ENCODE measurements around the gene CUX1. TPM values are rescaled to one million over a fixed set of nuclear protein-coding genes. Genes with fewer than 3 reads are reported as not detected.

CUX1 gene, protein sequence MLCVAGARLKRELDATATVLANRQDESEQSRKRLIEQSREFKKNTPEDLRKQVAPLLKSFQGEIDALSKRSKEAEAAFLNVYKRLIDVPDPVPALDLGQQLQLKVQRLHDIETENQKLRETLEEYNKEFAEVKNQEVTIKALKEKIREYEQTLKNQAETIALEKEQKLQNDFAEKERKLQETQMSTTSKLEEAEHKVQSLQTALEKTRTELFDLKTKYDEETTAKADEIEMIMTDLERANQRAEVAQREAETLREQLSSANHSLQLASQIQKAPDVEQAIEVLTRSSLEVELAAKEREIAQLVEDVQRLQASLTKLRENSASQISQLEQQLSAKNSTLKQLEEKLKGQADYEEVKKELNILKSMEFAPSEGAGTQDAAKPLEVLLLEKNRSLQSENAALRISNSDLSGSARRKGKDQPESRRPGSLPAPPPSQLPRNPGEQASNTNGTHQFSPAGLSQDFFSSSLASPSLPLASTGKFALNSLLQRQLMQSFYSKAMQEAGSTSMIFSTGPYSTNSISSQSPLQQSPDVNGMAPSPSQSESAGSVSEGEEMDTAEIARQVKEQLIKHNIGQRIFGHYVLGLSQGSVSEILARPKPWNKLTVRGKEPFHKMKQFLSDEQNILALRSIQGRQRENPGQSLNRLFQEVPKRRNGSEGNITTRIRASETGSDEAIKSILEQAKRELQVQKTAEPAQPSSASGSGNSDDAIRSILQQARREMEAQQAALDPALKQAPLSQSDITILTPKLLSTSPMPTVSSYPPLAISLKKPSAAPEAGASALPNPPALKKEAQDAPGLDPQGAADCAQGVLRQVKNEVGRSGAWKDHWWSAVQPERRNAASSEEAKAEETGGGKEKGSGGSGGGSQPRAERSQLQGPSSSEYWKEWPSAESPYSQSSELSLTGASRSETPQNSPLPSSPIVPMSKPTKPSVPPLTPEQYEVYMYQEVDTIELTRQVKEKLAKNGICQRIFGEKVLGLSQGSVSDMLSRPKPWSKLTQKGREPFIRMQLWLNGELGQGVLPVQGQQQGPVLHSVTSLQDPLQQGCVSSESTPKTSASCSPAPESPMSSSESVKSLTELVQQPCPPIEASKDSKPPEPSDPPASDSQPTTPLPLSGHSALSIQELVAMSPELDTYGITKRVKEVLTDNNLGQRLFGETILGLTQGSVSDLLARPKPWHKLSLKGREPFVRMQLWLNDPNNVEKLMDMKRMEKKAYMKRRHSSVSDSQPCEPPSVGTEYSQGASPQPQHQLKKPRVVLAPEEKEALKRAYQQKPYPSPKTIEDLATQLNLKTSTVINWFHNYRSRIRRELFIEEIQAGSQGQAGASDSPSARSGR (N-terminal part only)
- total RNA-seq (2022) (47.6 and 63.7 TPM in 2 replicates), Bru-seq, nascent RNA (percentile 72 among the genes with signal in this experiment), BruChase-seq, experiment 1, labeled RNA remaining after a 6-hour chase (percentile 77 among the genes with signal in this experiment), BruChase-seq, experiment 2, labeled RNA remaining after a 2-hour chase (percentile 69 among the genes with signal in this experiment)
- long read RNA-seq, transcript CUX1-202 (23 exons, 2,931 nt), result major isoform, 9 of 77 reads
- long read RNA-seq, transcript CUX1-209 (8 exons, 1,566 nt), result minor isoform, 5 of 77 reads
- long read RNA-seq, partial matches to known transcripts, result 44 of 77 reads
- long read RNA-seq, other reads (novel, unspliced or antisense), result 18 of 77 reads

DNA sequence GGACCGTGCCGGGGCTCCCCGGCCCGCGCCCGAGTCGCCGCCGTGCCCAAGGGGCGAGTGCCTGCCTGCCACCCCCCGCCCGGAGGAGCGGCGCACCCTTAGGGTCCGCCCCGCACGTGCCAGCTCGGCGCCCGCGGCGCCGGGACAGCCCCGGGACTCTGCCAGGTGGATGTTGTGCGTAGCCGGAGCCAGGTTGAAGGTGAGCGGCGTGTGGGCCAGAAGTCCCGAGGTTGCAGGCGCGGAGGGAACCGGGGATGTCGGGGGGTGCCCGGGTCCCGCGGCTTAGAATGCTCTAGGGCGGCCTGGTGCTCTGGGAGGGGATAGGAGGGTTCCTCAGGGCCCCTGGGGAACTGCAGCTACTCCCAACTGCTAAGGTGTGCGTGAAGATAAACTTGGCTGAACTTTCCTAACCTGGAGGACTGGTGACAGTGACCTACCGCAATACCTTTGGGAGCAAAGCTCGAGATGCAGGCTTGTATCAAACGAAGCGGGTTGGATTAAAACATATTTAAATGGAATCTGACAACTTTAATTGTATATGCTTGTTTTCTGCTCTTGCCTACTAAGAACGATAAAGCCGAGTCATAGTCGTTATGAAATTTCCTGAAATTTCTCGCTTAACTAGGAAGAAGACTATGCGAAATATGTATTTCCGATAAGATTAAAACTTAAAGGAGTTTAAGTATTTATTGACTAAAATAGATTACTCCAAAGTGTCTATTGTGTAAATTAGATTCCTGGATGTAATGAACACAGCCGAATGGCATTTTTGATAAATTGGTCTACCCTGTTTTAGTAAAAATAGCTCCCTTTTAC, at the start of gene CUX1:
Gene CUX1, plus strand, starts transcription at position 156 of the 816 bp plus-strand sequence. Its CDS starts 14 bp downstream, at position 170.
- intact Hi-C loops (cut with micrococcal nuclease), result no loop called here
- Mint-ChIP-seq H3K27me3 (ENCODE audit: insufficient read depth, unreplicated experiment) (no peaks in the 10 kb centered on the region), H3K9me3 (ENCODE audit: unreplicated experiment) (no peaks in the 10 kb centered on the region), H3K4me3 (ENCODE audit: unreplicated experiment) (peak within 1 kb of the TSS; percentile 78), H3K36me3 (ENCODE audit: insufficient read depth, unreplicated experiment) (no peaks in the 10 kb centered on the region), H3K27ac (ENCODE audit: low read depth, unreplicated experiment) (no peak within 1 kb of the TSS), H3K4me1 (ENCODE audit: insufficient read depth, unreplicated experiment) (peaks cover 21% of the 10 kb centered on the region)
- ChIA-PET POLR2A (interaction anchor here (1.3 kb wide), 1 partner anchor 336 kb away, joined by 4 read pairs; no protein-coding TSS in a partner anchor), CTCF (interaction anchor here (1.0 to 3.2 kb wide), 4 partner anchors 39 to 212 kb away, joined by 3 to 8 read pairs (median 4); no protein-coding TSS in a partner anchor)
- peak; percentile 38 for DNase-seq (ENCODE audit: unreplicated experiment)
- TSS peak; percentile 25 for BruUV-seq (replicated peaks)
- TF ChIP-seq, protein P1, sequence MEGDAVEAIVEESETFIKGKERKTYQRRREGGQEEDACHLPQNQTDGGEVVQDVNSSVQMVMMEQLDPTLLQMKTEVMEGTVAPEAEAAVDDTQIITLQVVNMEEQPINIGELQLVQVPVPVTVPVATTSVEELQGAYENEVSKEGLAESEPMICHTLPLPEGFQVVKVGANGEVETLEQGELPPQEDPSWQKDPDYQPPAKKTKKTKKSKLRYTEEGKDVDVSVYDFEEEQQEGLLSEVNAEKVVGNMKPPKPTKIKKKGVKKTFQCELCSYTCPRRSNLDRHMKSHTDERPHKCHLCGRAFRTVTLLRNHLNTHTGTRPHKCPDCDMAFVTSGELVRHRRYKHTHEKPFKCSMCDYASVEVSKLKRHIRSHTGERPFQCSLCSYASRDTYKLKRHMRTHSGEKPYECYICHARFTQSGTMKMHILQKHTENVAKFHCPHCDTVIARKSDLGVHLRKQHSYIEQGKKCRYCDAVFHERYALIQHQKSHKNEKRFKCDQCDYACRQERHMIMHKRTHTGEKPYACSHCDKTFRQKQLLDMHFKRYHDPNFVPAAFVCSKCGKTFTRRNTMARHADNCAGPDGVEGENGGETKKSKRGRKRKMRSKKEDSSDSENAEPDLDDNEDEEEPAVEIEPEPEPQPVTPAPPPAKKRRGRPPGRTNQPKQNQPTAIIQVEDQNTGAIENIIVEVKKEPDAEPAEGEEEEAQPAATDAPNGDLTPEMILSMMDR (IDR thresholded peaks at IDR 0.05; ENCODE audit: unreplicated experiment), result no peak

DNA sequence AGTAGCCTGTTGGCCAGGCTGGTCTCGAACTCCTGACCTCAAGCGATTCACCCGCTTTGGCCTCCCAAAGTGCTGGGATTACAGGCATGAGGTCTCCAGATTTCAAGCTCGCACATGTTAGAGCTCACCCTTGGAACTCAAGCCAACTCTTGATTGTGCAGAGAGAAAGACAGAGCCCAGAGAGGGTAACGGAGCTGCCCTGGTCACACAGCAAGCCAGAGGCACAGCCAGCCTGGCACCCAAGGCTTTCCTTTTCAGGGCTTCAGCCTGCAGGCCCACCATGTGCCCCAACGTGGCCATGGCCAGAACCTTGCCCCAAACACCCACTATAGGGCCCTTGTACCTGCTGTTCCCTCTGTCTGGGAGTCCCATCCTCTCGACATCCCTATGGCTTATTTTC, 49.1 kb upstream of the CUX1 start:
- Mint-ChIP-seq H3K4me1 (ENCODE audit: insufficient read depth, unreplicated experiment) (no peaks in the 10 kb centered on the region), H3K36me3 (ENCODE audit: insufficient read depth, unreplicated experiment) (peaks cover 6% of the 10 kb centered on the region), H3K4me3 (ENCODE audit: unreplicated experiment) (no peak overlapping the region), H3K27me3 (ENCODE audit: insufficient read depth, unreplicated experiment) (peaks cover 18% of the 10 kb centered on the region), H3K9me3 (ENCODE audit: unreplicated experiment) (no peaks in the 10 kb centered on the region), H3K27ac (ENCODE audit: low read depth, unreplicated experiment) (no peak overlapping the region)
- no peak for DNase-seq (ENCODE audit: unreplicated experiment)
- TF ChIP-seq, protein P1 (IDR thresholded peaks at IDR 0.05; ENCODE audit: unreplicated experiment), result no peak
- intact Hi-C loops (cut with micrococcal nuclease), result no loop called here
- POLR2A ChIA-PET, result no interaction called here
- BruUV-seq (replicated peaks), result no TSS peak
- CTCF ChIA-PET, result interaction anchor here (1.0 kb wide), 1 partner anchor 9 kb away, joined by 4 read pairs; no protein-coding TSS in a partner anchor

DNA sequence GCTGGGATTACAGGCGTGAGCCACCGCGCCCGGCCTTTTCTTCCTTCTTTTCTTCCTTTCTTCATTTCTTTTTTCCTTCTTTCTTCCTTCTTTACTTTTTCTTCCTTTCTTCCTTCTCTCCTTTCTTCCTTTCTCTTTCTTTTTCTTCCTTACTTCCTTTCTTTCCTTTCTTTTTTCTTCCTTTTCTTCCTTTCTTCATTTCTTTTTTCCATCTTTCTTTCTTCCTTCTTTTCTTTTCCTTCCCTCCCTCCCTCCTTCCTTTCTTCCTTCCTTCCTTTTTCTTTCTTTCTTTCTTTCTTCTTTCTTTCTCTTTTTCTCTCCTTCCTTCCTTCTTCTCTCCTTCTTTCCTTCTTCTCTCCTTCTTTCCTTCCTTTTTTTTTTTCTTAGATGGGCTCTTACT, 47.0 kb upstream of the CUX1 start:
- ChIA-PET CTCF (interaction anchor here (0.9 kb wide), 1 partner anchor 9 kb away, joined by 3 read pairs; no protein-coding TSS in a partner anchor), POLR2A (no interaction called here)
- DNase-seq (ENCODE audit: unreplicated experiment), result no peak
- no peaks in the 10 kb centered on the region for H3K9me3 Mint-ChIP-seq (ENCODE audit: unreplicated experiment)
- no peak overlapping the region for H3K4me3 Mint-ChIP-seq (ENCODE audit: unreplicated experiment)
- no peak overlapping the region for H3K27ac Mint-ChIP-seq (ENCODE audit: low read depth, unreplicated experiment)
- H3K36me3 Mint-ChIP-seq (ENCODE audit: insufficient read depth, unreplicated experiment), result no peaks in the 10 kb centered on the region
- H3K27me3 Mint-ChIP-seq (ENCODE audit: insufficient read depth, unreplicated experiment), result peaks cover 18% of the 10 kb centered on the region
- no TSS peak for BruUV-seq (replicated peaks)
- TF ChIP-seq, protein P1 (IDR thresholded peaks at IDR 0.05; ENCODE audit: unreplicated experiment), result no peak
- no peaks in the 10 kb centered on the region for H3K4me1 Mint-ChIP-seq (ENCODE audit: insufficient read depth, unreplicated experiment)
- intact Hi-C loops (cut with micrococcal nuclease), result no loop called here
